Activated CD4-positive, alpha-beta T cell treated with anti-CD3 and anti-CD28 coated beads, Interleukin-2, amount 10 ng/mL, durations not matched to agents 7 days and 5 days (primary cell): Measurements from ENCODE around the gene CNIH1. TPM values are rescaled to one million over a fixed set of nuclear protein-coding genes. Genes with fewer than 3 reads are reported as not detected.

Experiments
- CTCF ChIA-PET: fragments of 350-600 bp; sonication (Branson Sonifier 250); formaldehyde crosslinking; loops from one replicate; lab custom pipeline; 2021; ENCODE audit warnings: antibody characterized with exemption; lab: Charles Lee
- POLR2A ChIA-PET: fragments of 350-600 bp; sonication (Branson Sonifier 250); formaldehyde crosslinking; loops from one replicate; lab custom pipeline; 2021; ENCODE audit warnings: antibody characterized with exemption; lab: Charles Lee
- DNase-seq: peaks from one replicate; pipeline ENCODE4 v3.0.0-alpha.2; 2020
- H3K27ac Mint-ChIP-seq: one replicate; pipeline ENCODE4 v1.8.0; 2021; ENCODE audit warnings: mild to moderate bottlenecking, moderate library complexity, mixed read lengths
- H3K27me3 Mint-ChIP-seq: one replicate; pipeline ENCODE4 v1.8.0; 2021; ENCODE audit warnings: mixed read lengths
- H3K36me3 Mint-ChIP-seq: one replicate; pipeline ENCODE4 v1.8.0; 2021; ENCODE audit warnings: low read depth, mixed read lengths
- H3K4me1 Mint-ChIP-seq: one replicate; pipeline ENCODE4 v1.8.0; 2021; ENCODE audit warnings: mixed read lengths
- H3K4me3 Mint-ChIP-seq: one replicate; pipeline ENCODE4 v1.8.0; 2021; ENCODE audit warnings: mild to moderate bottlenecking, moderate library complexity, mixed read lengths
- H3K9me3 Mint-ChIP-seq: one replicate; pipeline ENCODE4 v1.8.0; 2021; ENCODE audit warnings: mixed read lengths
- total RNA-seq, 2 experiments: library from RNA; stranded (reverse); gene quantifications; one replicate each; pipeline ENCODE4 v1.2.3, GENCODE V29; 2021

Gene CNIH1
- total RNA-seq = 10 to 100 TPM; 71.5 to 94.5 TPM

DNA sequence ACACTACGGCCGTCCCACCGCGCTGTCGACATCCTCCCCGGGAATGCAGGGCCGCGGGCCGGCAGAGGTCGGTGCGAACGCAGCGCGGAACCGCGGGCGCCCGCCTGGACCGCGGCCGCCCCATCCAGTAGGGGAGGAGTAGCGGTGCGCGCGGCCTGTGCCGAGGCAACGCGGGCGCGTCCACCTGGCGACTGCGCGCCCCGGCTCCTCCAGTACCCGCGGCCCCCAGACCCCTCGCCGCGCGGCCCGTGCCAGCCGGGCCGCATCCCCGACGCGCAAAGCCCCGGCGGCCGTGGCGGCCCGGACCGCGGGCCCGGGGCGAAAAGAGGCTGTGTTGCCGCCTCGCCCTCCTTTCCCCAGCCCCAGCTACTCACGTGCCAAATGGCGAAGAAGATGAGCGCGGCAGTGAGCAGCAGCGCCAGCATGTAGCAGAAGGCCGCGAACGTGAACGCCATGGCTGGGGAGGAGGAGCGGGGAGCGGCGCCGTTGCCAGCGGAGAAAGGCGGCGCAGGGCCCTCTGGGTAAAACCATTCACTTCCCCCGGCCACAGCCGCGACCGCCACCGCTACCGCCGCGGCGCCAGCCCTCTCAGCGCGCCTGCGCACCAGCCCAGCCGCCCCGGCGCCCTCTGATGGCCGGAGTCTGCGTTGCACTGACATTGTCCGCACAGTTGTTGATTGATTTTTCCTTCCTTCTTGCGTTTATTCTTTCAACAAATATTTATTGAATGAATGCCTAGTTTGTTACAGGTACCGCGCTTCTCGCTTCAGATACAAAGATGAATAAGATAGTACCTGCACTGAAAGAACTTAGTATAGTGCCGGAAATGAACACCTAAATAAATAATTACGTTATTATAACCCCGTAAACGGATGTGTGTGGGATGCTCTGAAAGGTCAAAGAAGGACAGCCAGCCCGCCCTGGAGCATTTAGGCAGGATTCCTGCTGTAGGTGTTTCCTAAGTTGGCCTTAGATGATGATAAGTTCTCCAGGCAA lies at the start of gene CNIH1:
Gene CNIH1 (minus strand): TSS at position 502 of the 996 bp plus-strand sequence. CDS start 47 bp downstream, at position 455.
- peak; percentile 91 for DNase-seq
- H3K4me3 Mint-ChIP-seq = peak within 1 kb of the TSS; percentile 79
- H3K36me3 Mint-ChIP-seq = peaks cover 7% of the 10 kb centered on the region
- no peaks in the 10 kb centered on the region for H3K9me3 Mint-ChIP-seq
- peak within 1 kb of the TSS; percentile 88 for H3K27ac Mint-ChIP-seq
- CTCF ChIA-PET = interaction anchor here (0.8 to 1.3 kb wide), 3 partner anchors 10 to 44 kb away, joined by 3 to 5 read pairs (median 3); no protein-coding TSS in a partner anchor
- peaks cover 41% of the 10 kb centered on the region for H3K4me1 Mint-ChIP-seq
- H3K27me3 Mint-ChIP-seq = peaks cover 9% of the 10 kb centered on the region
- POLR2A ChIA-PET = no interaction called here

DNA sequence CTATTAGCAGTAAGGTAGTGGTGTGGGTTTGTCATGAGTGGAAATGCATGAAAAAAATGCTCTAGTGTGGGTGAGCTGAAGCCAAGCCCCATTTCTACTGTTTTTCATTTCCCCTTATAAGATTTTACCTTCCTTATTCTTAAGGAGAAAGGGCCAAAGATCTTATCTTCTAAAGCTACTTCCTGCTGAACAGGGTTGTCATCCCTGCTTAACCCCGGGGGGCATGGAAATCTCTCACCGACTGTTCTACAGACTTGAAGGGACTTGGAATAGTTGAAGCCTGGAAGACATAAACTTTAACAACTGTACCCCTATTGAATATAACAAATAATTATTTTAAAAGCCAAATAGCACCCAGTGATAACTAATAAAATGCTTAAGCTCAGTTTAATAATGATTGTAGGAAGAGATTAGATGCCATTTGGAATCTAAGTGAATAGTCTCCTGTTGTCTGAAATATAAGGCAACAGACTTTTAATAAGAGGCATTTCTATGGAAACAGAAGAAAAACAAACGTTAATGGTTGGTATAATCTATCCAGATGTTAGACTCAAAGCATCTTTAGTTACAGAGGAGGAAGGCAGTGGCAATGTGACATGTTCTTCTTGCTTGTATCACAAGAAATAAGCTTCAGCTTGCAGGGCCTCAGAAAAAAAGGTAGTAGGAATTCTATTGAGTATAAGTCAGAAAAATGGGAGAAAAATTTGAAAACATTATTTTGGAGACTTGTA lies 49.4 kb upstream of the CNIH1 start:
- Mint-ChIP-seq H3K9me3 (peaks cover 3% of the 10 kb centered on the region), H3K27ac (peak overlapping the region; percentile 25), H3K4me3 (peak overlapping the region; percentile 83), H3K4me1 (peaks cover 42% of the 10 kb centered on the region), H3K36me3 (peaks cover 11% of the 10 kb centered on the region), H3K27me3 (no peaks in the 10 kb centered on the region)
- DNase-seq = no peak
- POLR2A ChIA-PET = no interaction called here
- CTCF ChIA-PET = interaction anchor here (1.2 to 1.9 kb wide), 3 partner anchors 16 to 282 kb away, joined by 3 to 4 read pairs (median 3); no protein-coding TSS in a partner anchor

DNA sequence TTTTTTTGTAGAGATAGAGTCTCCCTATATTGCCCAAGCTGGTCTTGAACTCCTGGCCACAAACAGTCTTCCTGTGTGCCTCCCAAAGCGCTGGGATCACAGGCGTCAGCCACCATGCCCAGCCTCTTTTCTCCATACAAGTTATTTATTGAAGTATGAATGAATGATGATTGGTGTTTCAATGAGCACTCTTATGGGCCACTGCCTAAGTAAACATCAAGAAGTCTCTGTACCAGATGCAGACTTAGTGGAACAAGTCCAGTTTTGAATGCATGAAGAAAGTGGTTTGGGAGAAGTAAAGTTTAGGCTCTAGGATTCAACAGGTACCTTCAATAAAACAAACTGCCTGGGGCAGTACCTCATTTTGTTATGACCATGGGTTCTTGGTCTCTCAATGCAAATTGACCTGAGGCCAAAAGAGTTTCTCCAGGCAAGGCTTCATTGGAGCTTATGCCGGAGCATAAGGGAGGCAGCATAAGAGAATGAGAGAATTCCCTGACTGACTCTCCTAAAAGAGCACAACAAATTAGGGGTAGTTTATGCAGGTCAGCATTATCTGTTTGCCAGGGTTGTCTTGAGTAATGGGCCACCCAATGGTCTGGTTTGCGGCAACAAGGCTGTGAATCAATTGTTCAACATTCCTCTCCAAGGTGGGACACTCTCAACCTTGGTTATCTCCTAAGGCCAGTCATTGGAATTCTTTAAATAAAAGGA lies 48.7 kb upstream of the CNIH1 start:
- no peaks in the 10 kb centered on the region for H3K27me3 Mint-ChIP-seq
- ChIA-PET CTCF (interaction anchor here (0.6 to 1.9 kb wide), 4 partner anchors 17 to 302 kb away, joined by 3 to 4 read pairs (median 4); no protein-coding TSS in a partner anchor), POLR2A (interaction anchor here (1.8 kb wide), 1 partner anchor 20 kb away, joined by 4 read pairs; the partner anchor contains the start of gene CGRRF1)
- peak overlapping the region; percentile 92 for H3K27ac Mint-ChIP-seq
- H3K9me3 Mint-ChIP-seq = peaks cover 3% of the 10 kb centered on the region
- peaks cover 50% of the 10 kb centered on the region for H3K4me1 Mint-ChIP-seq
- no peak for DNase-seq
- H3K36me3 Mint-ChIP-seq = peaks cover 14% of the 10 kb centered on the region
- peak overlapping the region; percentile 83 for H3K4me3 Mint-ChIP-seq

DNA sequence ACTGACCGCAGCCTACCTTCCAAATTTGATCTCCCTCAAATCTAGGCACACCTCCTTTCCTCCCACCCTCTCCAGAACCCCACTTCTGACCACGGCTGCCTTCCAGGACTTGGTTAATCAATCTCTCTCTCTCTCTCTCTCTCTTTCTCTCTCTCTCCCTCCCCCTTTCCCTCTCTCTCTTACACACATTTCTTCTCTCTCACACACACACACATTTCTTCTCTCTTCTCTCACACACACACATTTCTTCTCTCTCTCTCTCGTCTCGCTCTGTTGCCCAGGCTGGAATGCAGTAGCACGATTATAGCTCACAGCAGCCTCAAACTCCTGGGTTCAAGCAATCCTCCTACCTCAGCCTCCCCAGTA lies 48.1 kb upstream of the CNIH1 start:
- ChIA-PET POLR2A (interaction anchor here (1.8 kb wide), 1 partner anchor 20 kb away, joined by 4 read pairs; the partner anchor contains the start of gene CGRRF1), CTCF (interaction anchor here (0.6 to 1.9 kb wide), 3 partner anchors 17 to 303 kb away, joined by 3 to 4 read pairs (median 4); no protein-coding TSS in a partner anchor)
- DNase-seq = no peak
- Mint-ChIP-seq H3K9me3 (peaks cover 3% of the 10 kb centered on the region), H3K4me3 (peak overlapping the region; percentile 83), H3K27me3 (no peaks in the 10 kb centered on the region), H3K4me1 (peaks cover 55% of the 10 kb centered on the region), H3K27ac (peak overlapping the region; percentile 92), H3K36me3 (peaks cover 20% of the 10 kb centered on the region)

DNA sequence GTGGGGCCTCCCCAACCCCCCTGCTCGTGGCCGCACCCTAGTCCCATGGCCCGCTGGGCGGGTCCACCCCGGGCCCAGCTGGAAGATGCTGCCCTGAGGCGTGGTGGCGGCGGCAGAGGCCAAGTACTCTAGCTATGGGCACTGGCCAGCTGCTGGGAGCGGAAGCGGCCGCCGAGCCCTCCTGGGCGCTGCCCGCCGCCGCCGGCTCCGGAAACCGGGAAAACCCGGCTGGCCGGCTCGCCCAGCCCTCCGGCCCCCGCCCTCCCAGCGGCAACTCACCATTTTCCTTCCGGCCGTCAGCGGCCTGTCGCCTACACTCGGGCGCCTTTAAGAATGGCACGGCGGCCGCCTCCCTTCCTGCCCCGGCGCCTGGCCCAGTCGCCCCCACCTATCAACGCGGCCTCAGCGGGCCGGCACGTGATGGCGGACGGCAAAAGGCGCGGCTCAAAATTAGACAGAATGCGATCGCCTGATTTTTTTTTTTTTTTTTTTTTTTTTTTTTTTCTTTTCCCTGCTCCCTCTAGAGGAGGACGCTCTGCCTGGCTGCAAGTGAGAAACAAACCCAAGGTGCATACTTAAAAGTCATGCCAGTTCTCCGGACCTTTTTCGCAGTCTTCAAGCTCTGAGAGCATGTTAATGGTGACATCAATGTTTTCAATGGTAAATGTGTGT lies 47.6 kb upstream of the CNIH1 start, which contains the start of gene GMFB:
Gene GMFB (minus strand): TSS at position 335 of the 672 bp plus-strand sequence. CDS start 53 bp downstream, at position 282.
- CTCF ChIA-PET = interaction anchor here (1.1 to 1.9 kb wide), 4 partner anchors 16 to 92 kb away, joined by 3 to 7 read pairs (median 4); partner anchors contain the start of gene CDKN3
- H3K27ac Mint-ChIP-seq = peak within 1 kb of the TSS; percentile 92
- DNase-seq = peak; percentile 91
- peaks cover 59% of the 10 kb centered on the region for H3K4me1 Mint-ChIP-seq
- H3K9me3 Mint-ChIP-seq = peaks cover 3% of the 10 kb centered on the region
- peak within 1 kb of the TSS; percentile 83 for H3K4me3 Mint-ChIP-seq
- H3K27me3 Mint-ChIP-seq = no peaks in the 10 kb centered on the region
- H3K36me3 Mint-ChIP-seq = peaks cover 22% of the 10 kb centered on the region
- POLR2A ChIA-PET = interaction anchor here (0.8 to 1.8 kb wide), 2 partner anchors 21 to 1751 kb away, joined by 4 to 5 read pairs; partner anchors contain the start of gene CGRRF1

DNA sequence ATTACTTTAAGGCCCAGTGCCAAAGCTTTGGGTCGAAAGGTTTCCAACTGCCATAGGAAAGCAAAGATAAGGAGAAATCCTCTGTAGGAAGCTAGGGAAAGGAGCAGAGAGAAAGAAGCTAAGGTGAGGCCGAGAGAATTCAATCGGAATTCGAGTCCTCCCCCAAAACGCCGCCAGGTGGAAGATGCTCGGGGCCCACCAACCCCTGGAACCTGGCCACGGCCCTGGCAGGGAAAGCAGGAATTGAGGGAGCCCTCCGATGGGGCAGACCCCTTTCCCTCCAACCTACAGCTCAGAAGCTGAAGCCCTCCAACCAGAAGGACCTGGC lies 47.1 kb upstream of the CNIH1 start:
- peaks cover 3% of the 10 kb centered on the region for H3K9me3 Mint-ChIP-seq
- peak overlapping the region; percentile 87 for H3K27ac Mint-ChIP-seq
- H3K27me3 Mint-ChIP-seq = no peaks in the 10 kb centered on the region
- ChIA-PET CTCF (interaction anchor here (1.1 to 1.3 kb wide), 4 partner anchors 16 to 286 kb away, joined by 3 to 7 read pairs (median 5); partner anchors contain the start of gene CDKN3), POLR2A (interaction anchor here (0.8 to 1.8 kb wide), 2 partner anchors 21 to 1750 kb away, joined by 4 to 5 read pairs; partner anchors contain the start of gene CGRRF1)
- peak overlapping the region; percentile 83 for H3K4me3 Mint-ChIP-seq
- peaks cover 64% of the 10 kb centered on the region for H3K4me1 Mint-ChIP-seq
- no peak for DNase-seq
- peaks cover 27% of the 10 kb centered on the region for H3K36me3 Mint-ChIP-seq

DNA sequence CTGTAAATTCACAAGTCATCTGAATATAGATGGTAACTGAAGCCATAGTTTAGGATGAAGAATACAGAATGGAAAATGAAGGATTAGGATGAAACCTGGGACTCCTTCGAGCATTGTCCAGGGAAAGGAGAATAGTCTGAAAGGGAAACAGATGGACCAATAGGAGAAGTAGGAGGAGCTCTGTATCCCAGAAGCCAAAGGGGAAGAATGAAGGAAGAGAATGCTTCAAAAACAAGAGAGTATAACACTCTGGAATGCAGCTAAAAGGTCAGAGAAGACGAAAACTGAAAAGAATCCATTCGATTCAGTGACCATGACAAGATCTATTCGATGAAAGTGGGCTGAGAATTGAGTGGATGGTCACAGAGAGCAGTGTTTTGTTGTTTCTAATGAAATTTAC lies 46.6 kb upstream of the CNIH1 start:
- Mint-ChIP-seq H3K9me3 (peaks cover 3% of the 10 kb centered on the region), H3K4me3 (peak overlapping the region; percentile 83), H3K4me1 (peaks cover 68% of the 10 kb centered on the region), H3K27me3 (no peaks in the 10 kb centered on the region), H3K27ac (peak overlapping the region; percentile 87), H3K36me3 (peaks cover 32% of the 10 kb centered on the region)
- ChIA-PET CTCF (interaction anchor here (1.2 to 2.1 kb wide), 4 partner anchors 22 to 286 kb away, joined by 3 to 6 read pairs (median 5); partner anchors contain the start of gene CGRRF1), POLR2A (interaction anchor here (0.7 to 1.8 kb wide), 3 partner anchors 22 to 1750 kb away, joined by 3 to 5 read pairs (median 4); partner anchors contain the start of gene CGRRF1)
- no peak for DNase-seq

DNA sequence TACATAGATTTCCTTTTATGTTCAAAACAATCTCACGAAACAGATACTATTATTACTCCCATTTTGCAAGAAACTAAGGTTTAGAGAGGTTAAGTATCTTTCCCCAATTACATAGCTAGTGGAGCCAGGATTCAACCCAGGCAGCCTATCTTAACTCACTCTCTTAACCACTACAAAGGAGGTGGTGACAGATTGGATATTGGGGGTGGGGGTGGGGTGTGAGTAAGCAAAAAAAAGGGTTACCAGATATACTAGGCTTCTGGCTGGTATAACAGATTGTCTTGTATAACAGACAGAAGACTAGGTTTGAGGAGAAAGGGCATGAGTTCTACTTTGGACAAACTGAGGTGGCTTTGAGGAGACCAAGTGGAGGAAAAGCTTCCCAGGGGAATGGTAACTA lies 45.5 kb upstream of the CNIH1 start:
- H3K9me3 Mint-ChIP-seq = peaks cover 3% of the 10 kb centered on the region
- no peaks in the 10 kb centered on the region for H3K27me3 Mint-ChIP-seq
- H3K4me3 Mint-ChIP-seq = peak overlapping the region; percentile 83
- DNase-seq = no peak
- H3K4me1 Mint-ChIP-seq = peaks cover 70% of the 10 kb centered on the region
- H3K27ac Mint-ChIP-seq = peak overlapping the region; percentile 52
- ChIA-PET POLR2A (no interaction called here), CTCF (interaction anchor here (1.1 to 2.1 kb wide), 3 partner anchors 23 to 52 kb away, joined by 3 to 6 read pairs (median 4); partner anchors contain the start of gene CGRRF1)
- peaks cover 38% of the 10 kb centered on the region for H3K36me3 Mint-ChIP-seq

DNA sequence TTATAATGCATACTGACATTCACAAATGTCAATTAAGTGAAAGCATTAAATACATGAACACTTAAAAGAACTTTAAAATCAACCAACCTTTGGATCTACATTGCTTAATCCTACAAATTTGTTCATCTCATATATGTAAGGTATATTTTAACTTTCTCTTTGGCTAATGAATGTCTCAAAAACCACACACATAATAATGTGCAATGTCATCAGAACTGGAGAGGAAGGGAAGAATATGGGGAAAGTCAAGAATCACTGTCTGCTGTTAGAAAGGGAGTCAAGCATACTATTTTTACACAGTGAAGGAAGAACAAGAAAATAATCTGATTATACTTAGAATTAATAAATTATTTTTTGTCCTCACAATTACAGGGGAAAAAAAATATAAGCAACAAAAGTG lies 42.7 kb upstream of the CNIH1 start:
- ChIA-PET POLR2A (no interaction called here), CTCF (interaction anchor here (1.1 kb wide), 1 partner anchor 12 kb away, joined by 3 read pairs; no protein-coding TSS in a partner anchor)
- no peak for DNase-seq
- Mint-ChIP-seq H3K4me3 (no peak overlapping the region), H3K36me3 (peaks cover 43% of the 10 kb centered on the region), H3K27ac (no peak overlapping the region), H3K27me3 (no peaks in the 10 kb centered on the region), H3K9me3 (peaks cover 3% of the 10 kb centered on the region), H3K4me1 (peaks cover 52% of the 10 kb centered on the region)

DNA sequence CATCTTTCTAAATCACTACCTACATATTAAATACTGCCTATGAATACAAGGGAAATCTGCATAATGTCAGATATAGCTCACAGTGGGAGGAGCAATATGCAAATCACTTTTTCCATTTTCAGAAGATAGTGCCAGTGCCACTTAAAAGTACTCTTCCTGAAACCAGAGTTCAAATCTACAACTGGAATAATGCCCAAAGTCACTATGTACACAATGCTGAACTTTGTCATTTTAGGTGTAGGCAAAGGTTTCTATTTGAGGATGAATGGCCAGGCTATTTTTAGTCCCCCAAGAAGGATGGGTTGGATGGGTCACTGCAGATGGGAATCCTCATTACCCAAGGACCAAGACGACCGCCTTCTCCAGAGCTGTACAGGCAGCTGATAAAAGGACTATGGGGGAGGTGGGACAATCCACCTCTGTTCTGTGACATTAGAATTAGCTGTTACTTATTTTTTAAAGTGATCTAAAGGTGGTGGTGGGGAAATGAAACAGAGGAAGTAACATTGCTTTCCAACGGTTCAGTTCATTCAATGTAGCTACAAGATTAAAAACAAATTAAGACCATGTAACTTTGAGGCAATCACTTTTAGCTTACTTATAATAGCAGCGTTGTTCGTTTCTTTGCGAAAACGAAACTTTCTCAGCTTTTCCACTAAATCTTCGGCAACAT lies 42.0 kb upstream of the CNIH1 start:
- no peak for DNase-seq
- Mint-ChIP-seq H3K27ac (no peak overlapping the region), H3K36me3 (peaks cover 47% of the 10 kb centered on the region), H3K9me3 (peaks cover 3% of the 10 kb centered on the region), H3K27me3 (no peaks in the 10 kb centered on the region), H3K4me3 (no peak overlapping the region), H3K4me1 (peaks cover 52% of the 10 kb centered on the region)
- ChIA-PET POLR2A (no interaction called here), CTCF (interaction anchor here (1.1 kb wide), 1 partner anchor 11 kb away, joined by 3 read pairs; no protein-coding TSS in a partner anchor)
